Left lung (tissue), 10 donors: Measurements from ENCODE around the gene CLDN14. TPM values are rescaled to one million over a fixed set of nuclear protein-coding genes. Genes with fewer than 3 reads are reported as not detected.

Experiments used
- ATAC-seq: fragments of 200-7000 bp; cut with Tn5 transposase; one replicate; pipeline ENCODE4 v1.9.1; 2020; ENCODE audit warnings: moderate library complexity
- DNase-seq, 4 donors: peaks; one replicate each; pipeline ENCODE4 v3.0.0-alpha.2; 2013 to 2020
- H3K27ac ChIP-seq, 2 donors: fragments of 200-600 bp; sonication (generic) in 1 of 2; one replicate each; pipeline versions ENCODE4 v1.5.0 to v1.8.0; 2020 to 2021
- H3K27me3 ChIP-seq, 2 donors: fragments of 200-600 bp; sonication (generic) in 1 of 2; one replicate each; pipeline versions ENCODE4 v1.5.0 to v1.8.0; 2020 to 2021
- H3K36me3 ChIP-seq, 2 donors: fragments of 200-600 bp; sonication (generic) in 1 of 2; one replicate each; pipeline versions ENCODE4 v1.5.0 to v1.8.0; 2020 to 2021
- H3K4me1 ChIP-seq, 2 donors: fragments of 200-600 bp; one replicate each; pipeline ENCODE4 v1.8.0; 2021
- H3K4me3 ChIP-seq, 2 donors: fragments of 200-600 bp; sonication (generic) in 1 of 2; one replicate each; pipeline versions ENCODE4 v1.5.0 to v1.8.0; 2020 to 2021; ENCODE audit warnings: mild to moderate bottlenecking in 1 of 2
- H3K9me3 ChIP-seq, 2 donors: fragments of 200-600 bp; sonication (generic) in 1 of 2; one replicate each; pipeline versions ENCODE4 v1.5.0 to v1.8.0; 2020 to 2021
- CTCF ChIP-seq, 2 donors: fragments of 200-600 bp; sonication (generic) in 1 of 2; IDR thresholded peaks; one replicate each; pipeline versions ENCODE4 v1.5.0 to v1.8.0; 2021; ENCODE audit warnings: antibody characterized with exemption in 2 of 2
- intact Hi-C, 2 donors: fragments of 100-400 bp; cut with DNase I; formaldehyde crosslinking; loops; one replicate each; pipeline versions ENCODE4 v1.11.2 to v1.14.2; 2022
- polyA plus RNA-seq, 6 donors: library from polyadenylated mRNA; unstranded; fragments of 120-200 nt; gene quantifications; one replicate each; pipeline ENCODE4 v1.2.1, GENCODE V29; 2013; ENCODE audit not compliant: insufficient read length in 6 of 6
- total RNA-seq, 2 donors: library from RNA; stranded (reverse); fragmentation: NEBNext Ultra II Directional; extraction: Animal tissue kit (Norgen Biotek cat#: 25700); gene quantifications; one replicate each; pipeline ENCODE4 v1.2.1, GENCODE V29; 2021
- donor health status: DM: no; HTN: yes; CAD: no.
- donor health status: DM: no; HTN: no; CAD: no.

Gene CLDN14
- total and polyA plus RNA-seq, 8 donors: 0.17 TPM; not detected in 7

DNA sequence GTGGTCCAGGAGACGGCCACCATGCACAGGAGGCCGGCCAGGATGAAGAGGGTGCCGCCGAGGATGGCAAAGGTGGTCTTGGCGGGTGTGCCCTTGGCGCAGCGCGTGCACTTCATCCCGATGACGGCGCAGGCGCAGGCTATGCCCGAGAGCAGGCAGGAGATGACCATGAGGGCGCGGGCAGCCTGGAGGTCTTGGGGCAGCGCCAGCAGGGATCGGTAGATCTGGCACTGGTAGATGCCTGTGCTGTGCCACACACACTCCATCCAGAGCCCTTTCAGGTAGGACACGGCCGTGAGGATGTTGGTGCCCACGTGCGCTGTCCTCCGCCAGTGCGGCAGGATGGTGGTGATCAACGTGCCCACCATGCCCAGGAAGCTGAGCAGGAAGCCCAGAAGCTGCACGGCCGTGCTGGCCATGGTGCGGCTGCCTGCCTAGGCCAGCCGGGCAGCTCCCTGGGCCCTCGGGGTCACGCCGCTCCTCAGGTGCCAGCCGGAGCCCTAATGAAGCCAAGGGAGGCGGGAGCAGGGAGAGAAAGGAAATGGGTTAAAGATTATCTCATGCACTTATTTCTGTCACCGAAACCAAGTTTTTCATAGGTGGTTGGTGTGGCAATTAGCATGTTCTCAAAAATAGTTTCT is 18.5 kb downstream of the CLDN14 start:
- no peak for TF ChIP-seq CTCF (IDR thresholded peaks at IDR 0.05)
- Histone ChIP-seq H3K36me3 (no peaks in the 10 kb centered on the region), H3K4me1 (no peaks in the 10 kb centered on the region), H3K9me3 (no peaks in the 10 kb centered on the region), H3K4me3 (no peak overlapping the region), H3K27ac (no peak overlapping the region), H3K27me3 (peaks cover 0 to 43% of the 10 kb centered on the region in 2 donors)
- intact Hi-C loops: no loop called here
- DNase-seq (no peak), ATAC-seq (no peak)

DNA sequence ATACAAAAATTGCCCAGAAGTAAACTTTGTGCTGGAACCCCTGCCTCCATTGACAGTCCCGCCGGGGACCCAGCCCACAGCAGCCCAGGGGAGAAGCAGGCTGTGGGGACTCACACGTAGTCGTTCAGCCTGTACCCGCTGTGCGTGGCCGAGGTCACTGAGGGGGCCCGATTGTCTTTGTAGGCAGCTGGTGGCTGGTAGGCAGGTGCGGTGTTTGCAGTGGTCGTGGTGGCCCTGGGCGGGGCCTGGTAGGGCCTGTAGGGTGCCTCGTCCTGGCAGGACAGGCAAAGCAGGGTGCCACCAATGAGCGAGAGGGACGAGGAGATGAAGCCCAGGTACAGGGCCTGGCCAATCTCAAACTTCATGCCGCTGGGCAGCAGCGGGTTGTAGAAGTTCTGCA is 19.1 kb downstream of the CLDN14 start:
- no peak overlapping the region for H3K27ac ChIP-seq
- no peaks in the 10 kb centered on the region for H3K36me3 ChIP-seq
- DNase-seq: no peak
- H3K27me3 ChIP-seq: peaks cover 0 to 43% of the 10 kb centered on the region in 2 donors
- ATAC-seq: no peak
- no peak overlapping the region for H3K4me3 ChIP-seq
- no peak for TF ChIP-seq CTCF (IDR thresholded peaks at IDR 0.05)
- H3K9me3 ChIP-seq: no peaks in the 10 kb centered on the region
- intact Hi-C loops: no loop called here
- no peaks in the 10 kb centered on the region for H3K4me1 ChIP-seq

DNA sequence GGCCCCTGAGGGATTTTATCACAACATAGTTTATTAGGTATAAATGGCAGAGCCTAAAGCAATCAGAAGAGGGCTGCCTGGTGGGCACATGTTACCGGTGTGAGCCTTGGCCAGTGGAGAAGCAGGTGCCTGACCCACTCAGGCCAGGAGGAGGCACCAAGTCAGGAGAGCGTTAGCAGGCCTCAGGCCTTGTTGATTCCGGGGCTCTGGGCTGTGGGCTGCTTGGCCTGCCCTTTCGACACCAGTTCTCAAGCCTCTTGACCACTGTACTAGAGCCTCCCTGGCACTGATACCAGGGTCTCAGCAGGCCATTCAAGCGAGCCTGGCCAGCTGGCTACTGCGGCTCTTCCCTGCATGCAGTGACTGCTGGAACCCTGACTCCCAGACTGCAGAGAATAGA is 20.8 kb downstream of the CLDN14 start:
- no peak for DNase-seq
- H3K4me3 ChIP-seq: no peak overlapping the region
- no peak overlapping the region for H3K27ac ChIP-seq
- H3K9me3 ChIP-seq: no peaks in the 10 kb centered on the region
- ATAC-seq: no peak
- H3K36me3 ChIP-seq: no peaks in the 10 kb centered on the region
- peaks cover 0 to 29% of the 10 kb centered on the region in 2 donors for H3K27me3 ChIP-seq
- no peaks in the 10 kb centered on the region for H3K4me1 ChIP-seq
- TF ChIP-seq CTCF (IDR thresholded peaks at IDR 0.05): no peak
- intact Hi-C loops: no loop called here

DNA sequence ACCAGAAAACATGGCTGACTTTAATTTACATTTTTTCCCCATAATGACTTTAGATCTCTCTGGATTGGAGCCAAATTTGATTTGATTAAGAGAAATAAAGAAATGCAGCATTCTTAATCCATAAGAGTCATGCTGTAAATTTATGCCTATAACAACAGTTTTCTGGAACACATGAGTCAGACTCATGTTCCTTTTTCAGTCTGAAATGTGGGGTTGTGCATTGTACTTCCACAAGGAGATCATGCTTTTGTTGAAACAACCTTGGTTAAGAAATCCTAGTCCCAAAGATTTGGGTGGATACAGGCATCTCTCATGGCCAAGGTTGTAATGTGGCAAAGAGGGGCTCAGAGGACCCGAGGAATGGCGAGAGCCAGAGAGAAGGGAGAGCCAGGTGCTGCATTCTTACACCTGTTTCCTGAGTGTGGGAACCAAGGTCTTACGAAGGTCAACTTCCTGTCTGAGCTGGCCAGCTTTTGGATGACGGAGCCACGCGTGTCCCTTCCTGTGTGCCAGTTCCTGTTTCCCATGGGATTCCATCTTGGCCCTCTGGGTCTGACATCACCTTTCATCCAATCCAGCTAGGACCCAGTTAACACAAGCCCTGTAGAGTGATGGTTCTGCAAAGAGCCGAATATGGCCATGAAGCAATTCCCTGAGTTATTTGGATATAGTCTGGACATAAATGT is 23.1 kb downstream of the CLDN14 start:
- DNase-seq (no peak), ATAC-seq (no peak)
- H3K27ac ChIP-seq: no peak overlapping the region
- no peaks in the 10 kb centered on the region for H3K9me3 ChIP-seq
- intact Hi-C loops: no loop called here
- no peak overlapping the region for H3K4me3 ChIP-seq
- H3K27me3 ChIP-seq: peaks cover 0 to 9% of the 10 kb centered on the region in 2 donors
- H3K4me1 ChIP-seq: no peaks in the 10 kb centered on the region
- TF ChIP-seq CTCF (IDR thresholded peaks at IDR 0.05): no peak
- no peaks in the 10 kb centered on the region for H3K36me3 ChIP-seq

- no peak for ATAC-seq
- TF ChIP-seq CTCF (IDR thresholded peaks at IDR 0.05): no peak
- no peaks in the 10 kb centered on the region for H3K4me1 ChIP-seq
- no peak overlapping the region for H3K4me3 ChIP-seq
- no peaks in the 10 kb centered on the region for H3K36me3 ChIP-seq
- no peak overlapping the region for H3K27ac ChIP-seq
- no peaks in the 10 kb centered on the region for H3K9me3 ChIP-seq
- intact Hi-C loops: no loop called here
- no peaks in the 10 kb centered on the region for H3K27me3 ChIP-seq
- no peak for DNase-seq
These were observed 25.2 kb downstream of the CLDN14 start for GRCh38 chr21:36454706-36455105.
